GM21717 (cell line): Measurements from ENCODE around the gene GPR137.
"Not testable (repeated sequence)": the region's sequence is repeated elsewhere in the genome, so short reads cannot be mapped to it uniquely, and the experiment has no call there.

ENCODE experiments used
- ATAC-seq: cut with Tn5 transposase; IDR thresholded peaks from one replicate; pipeline ENCODE4 v1.9.1; 2021; ENCODE audit warnings: mild to moderate bottlenecking, moderate library complexity; ENCODE audit not compliant: unreplicated experiment

Gene GPR137, protein sequence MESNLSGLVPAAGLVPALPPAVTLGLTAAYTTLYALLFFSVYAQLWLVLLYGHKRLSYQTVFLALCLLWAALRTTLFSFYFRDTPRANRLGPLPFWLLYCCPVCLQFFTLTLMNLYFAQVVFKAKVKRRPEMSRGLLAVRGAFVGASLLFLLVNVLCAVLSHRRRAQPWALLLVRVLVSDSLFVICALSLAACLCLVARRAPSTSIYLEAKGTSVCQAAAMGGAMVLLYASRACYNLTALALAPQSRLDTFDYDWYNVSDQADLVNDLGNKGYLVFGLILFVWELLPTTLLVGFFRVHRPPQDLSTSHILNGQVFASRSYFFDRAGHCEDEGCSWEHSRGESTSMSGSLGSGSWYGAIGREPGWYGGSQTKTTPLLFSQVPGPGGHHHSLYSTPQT

DNA sequence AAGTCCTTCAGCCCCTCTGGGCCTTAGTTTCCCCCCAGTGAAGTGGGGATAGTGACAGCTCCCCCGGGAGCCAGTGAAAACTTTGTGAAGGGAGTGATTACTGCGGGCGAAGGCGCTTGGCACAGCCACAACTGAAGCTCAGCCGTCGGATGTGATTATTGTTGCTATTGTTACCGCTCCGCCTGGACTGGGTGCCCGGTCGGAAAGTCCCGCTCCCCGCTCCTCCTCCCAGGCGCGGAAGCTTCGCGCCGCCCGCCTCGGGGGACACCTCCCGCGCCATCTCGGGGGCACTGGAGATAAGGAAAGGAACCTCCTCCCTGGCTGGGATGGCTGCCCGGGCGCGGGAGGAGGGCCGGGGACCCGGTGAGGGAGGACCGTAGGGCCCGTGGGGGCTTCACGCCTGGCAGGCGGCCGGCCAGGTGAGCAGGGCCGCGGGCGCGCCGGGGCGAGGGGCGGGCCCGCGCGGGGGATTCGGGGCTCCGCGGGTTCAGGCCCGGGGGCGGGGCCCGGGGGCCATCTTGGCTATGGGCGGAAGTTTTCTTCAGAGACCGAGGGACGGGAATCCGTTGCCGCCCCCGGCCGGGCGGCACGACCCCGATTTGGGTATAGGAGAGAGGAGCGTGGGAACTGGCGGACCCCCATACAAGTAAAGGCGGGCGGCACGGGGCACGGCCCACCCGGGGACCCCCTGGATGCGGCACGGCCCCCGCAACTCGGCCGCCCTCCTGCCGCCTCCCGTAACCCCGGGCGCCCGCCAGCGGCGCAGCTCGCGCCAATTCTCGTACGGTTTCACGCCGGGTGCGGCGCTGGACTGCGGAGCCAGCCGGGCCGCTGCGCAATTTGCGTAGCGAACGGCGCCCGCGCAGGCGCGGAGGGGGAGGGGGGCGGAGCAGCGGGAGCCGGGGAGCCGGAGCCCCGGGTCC lies at the start of gene GPR137:
Gene GPR137, plus strand, starts transcription at position 887 of the 923 bp plus-strand sequence. CDS start 677 bp downstream, outside the sequence.
- peak; percentile 46 for ATAC-seq

DNA sequence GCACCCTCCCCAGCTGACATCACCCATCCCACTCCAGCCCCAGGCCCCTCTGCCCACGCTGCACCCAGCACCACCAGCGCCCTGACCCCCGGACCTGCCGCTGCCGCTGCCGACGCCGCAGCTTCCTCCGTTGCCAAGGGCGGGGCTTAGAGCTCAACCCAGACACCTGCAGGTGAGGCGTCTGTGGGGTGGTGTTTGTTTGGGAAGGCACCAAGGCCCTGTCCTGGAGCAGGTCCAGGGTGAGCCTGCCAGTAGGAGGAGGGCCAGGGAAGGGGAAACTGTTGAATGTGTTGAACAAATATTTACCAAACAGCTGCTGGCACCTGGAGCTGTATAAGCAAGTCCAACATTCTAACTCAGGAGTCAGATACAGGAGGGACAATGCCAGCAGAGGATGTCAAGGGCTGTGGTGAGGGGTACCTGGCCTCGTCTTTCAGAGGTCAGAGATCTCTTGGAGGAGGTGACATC lies 48.1 kb upstream of the GPR137 start:
- no peak for ATAC-seq

DNA sequence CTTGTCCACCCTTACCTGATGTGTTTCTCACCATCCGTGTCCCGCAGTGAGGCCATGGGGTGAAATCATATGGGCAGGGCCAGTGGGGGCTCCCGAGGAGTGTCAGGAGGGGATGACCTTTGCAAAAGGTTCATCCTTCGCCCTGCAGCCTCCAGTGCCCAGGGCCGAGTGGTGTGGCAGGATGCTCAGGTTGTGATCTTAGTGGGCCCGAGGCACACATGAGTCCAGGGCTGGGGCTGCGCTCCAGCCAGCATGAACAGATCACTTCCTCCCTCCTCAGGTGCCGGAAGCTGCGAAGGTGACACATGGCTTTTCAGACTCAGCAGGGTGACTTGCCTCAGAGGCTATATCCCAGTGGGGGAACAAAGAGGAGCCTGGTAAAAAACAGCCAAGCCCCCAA lies 47.6 kb upstream of the GPR137 start:
- no peak for ATAC-seq

DNA sequence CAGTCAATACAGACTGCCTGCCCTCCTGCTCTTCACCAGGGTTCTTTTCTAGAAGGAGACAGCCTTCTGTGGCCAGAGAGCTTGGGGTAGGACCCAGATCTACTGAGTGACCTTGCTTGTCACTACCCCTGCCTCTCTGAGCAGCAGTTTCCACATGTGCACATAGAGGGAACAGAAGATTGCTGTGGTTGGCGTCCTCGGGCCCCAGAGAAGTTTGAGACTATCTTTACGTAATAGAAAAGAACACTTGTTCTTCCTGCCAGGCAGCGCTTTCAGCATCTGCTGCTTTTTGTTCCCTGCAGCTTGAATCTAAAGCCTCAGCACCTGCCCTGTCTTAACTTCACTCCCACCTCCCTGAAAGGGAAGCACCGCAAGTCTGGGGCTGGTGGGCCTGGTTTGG lies 46.6 kb upstream of the GPR137 start:
- no peak for ATAC-seq

DNA sequence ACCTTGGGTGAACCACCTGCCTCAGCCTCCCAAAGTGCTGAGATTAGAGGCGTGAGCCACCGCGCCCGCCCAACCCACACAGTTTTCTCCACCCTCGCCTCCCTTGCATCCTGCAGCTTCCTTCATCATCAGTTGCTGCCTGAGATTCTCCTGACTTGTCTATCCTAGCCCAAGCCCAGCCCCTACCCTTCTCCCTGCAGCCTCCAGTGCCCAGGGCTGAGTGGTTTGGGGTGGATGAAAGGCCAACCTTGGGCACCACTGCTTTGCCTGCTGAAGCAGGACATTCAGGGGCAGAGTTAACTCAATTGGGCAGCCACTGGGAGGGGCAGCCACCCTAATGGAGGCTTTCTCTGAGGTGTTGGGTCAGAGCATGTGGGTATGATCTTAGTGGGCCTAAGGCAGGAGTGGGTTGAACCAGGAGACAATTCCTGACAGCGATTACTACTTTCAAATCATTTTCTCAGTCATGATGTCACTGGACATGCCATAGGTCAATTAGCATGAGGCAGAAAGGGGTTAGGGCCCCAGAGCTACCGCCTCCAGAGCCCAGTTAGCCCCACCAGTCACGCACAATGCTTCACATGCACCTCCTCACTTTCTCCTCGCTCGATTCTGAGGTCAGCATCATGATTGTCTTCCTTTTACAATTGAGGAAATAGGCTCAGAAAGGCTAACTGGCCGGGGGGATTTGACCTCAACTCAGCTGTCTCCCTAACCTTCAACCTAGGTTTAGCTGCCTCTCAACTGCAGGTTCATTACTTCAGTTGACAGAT lies 45.8 kb upstream of the GPR137 start:
- ATAC-seq = no peak

DNA sequence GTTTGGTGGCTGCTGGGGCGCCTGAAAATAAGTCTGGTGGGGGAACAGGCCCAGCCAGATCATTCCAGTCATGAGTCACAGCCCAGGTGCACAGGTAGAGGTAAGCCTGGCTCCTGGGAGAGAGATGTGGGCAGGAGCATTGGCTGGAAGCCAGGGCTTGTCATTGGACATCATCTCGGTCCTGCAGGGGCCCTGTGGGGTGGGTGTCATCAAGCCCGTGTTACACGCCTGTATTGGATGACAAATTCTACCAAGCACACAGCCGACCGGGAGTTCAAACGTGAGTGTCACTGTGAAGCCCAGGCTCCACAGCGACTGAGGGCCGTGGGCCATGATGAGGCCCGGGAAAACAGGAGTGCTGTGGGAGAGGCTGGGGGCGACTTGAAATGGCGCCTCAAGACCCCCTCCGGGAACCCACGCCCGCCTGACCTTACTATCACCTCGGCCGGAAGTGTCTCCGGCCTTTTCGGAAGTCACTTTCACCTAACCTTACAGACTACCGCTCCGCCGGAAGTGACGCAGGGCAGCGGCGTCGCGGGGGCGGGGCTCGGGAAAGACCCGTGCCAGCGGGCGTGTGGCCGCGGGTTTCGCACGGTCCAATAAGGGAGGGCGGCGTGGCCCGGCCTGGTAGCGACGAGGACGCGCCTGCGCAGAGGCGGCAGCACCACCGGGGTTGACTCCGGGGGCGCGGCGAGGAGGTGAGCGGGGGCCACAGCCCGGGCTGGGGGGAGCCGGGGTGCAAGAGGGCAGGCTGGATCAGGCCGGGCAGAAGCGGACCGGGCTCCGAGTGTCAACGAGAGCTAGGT lies 45.0 kb upstream of the GPR137 start, which contains the start of gene FKBP2:
Gene FKBP2, plus strand, starts transcription at position 661 of the 806 bp plus-strand sequence. CDS start 1,293 bp downstream, outside the sequence.
- ATAC-seq = peak; percentile 33

DNA sequence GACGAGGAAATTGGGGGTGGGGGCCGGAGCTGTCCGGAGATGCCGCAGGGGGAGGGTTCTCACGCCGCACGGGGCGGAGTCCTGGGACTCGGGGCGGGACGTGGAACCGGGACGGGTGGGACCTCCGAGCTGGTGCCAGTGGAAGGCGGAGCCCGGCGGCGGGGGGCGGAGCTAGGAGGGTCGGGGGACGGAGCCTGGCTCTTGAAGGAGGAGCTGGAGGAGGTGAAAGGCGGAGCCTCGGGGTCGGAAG lies 44.5 kb upstream of the GPR137 start:
- peak; percentile 49 for ATAC-seq

DNA sequence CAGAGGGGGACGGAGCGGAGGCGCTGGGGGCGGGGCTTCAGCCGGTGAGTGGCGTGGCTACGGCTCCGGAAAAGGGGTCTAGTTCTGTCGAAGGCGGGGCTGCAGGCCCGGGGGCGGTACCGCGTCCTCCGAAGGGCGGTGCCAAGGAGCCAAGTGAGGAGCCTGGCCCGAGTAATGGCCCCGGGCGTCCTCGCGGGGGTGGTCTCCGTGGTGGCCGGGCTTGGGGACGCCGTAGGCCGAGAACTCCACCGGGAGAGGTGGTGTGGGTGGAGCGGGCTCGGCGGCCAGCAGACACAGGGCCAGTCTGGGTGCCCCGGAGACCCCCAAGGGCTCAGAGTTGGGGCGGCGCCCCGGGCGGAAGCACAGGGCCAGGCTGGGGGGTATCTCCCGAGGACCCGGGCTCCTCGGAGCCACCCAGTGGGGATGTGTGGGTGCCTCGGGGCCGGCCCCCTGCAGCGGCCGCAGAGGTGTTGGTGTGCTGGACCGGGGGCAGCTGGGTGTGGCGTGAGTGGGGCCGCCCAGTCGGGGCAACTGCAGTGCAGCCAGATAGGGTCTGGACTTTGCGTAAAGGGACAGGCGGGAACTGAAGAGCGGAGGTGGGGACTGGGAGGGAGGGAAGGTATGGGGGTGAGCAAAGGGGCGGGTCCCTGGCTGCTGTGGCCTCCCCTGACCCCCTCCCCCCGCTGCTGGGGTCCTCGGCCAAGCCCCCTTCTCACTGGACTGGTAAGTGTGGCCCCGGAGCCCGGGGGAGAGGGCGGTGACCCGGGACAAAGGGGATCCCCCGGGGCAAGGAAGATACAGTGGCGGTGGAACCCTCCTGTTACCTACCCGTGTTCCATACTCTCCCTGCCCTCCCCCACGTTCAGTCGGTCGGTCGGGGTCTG lies 43.9 kb upstream of the GPR137 start:
- ATAC-seq = peak; percentile 44

DNA sequence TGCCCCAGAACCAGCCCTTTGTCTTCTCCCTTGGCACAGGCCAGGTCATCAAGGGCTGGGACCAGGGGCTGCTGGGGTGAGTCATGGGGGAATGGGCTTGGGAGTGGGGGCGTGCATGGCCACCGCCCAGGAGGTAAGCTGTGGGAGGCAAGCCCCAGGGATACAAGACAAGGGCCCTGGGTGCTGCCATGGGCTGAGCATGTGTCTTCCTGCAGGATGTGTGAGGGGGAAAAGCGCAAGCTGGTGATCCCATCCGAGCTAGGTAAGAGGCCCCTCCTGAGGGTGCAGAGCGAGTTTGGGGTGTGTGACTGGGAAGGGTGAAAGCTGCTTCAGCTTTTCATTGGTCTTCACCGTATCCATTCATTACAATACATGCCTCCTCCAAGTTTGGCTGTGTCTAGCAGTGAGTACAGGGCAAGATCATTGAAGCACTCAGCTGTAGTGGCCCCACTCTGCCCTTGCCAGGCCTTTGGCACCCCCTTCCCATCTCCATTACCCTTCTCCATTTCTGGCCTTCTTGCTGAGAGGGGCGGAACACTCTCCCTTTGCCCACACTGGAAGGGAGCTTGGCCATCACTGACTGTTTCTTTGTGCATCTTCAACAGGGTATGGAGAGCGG lies 42.3 kb upstream of the GPR137 start:
- ATAC-seq = no peak

DNA sequence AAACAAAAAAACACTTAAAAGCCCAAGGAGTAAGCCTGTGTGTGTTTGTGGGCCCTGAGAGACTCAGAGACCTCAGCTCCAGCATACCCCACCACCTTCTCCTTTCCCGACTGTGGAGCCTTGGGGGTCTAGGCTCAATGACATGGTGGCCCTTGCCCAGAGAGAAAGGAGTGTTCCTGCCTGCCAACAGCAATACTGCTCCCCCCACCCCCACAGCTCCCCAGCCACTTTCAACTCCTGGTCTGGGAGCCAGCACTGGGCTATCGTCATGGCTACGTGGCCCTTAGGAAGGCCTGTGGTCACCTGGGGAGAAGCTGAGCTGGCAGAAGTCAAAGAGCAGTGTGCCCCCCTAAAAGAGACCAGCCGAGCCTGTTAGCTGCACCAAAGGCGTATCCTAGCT lies 41.5 kb upstream of the GPR137 start:
- no peak for ATAC-seq

DNA sequence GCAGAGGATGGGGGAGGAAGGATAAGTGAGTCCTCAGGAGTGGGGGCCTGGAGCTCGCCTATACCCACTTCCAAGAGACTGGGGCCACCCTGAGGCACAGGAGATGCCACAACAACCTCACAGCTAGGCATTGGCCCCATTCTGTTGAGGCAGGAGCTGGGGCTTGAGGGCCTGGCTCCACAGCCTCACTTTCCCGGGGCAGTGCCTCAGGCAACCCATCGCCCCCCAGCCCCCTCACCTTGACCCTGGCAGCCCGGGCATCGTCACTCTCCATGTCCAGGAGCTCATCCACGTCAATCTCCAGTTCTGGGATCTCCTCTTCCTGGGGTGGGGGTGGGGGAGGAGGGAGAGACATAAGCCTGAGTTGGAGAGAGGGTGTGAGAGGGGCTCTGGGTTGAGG lies 40.7 kb upstream of the GPR137 start:
- ATAC-seq = no peak

DNA sequence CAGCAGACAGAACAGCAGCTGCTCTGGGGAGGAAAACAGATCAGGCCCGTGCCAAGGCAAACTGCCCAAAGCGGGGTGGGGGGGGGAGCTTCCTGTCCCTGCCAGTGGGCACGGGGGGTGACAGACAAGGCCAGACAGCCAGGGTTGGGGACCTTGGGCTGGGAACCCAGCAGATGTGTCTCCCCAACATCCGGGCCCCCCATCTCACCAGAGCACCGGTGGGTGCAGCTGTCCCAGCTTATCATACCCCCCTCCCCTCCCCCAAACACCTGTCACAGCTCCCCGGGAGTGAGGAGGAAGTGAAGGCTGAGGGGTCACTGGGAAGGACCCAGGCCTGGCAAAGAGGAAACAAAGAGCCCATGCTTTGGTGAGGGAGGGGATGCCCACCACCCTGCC lies 40.2 kb upstream of the GPR137 start:
- ATAC-seq = no peak

DNA sequence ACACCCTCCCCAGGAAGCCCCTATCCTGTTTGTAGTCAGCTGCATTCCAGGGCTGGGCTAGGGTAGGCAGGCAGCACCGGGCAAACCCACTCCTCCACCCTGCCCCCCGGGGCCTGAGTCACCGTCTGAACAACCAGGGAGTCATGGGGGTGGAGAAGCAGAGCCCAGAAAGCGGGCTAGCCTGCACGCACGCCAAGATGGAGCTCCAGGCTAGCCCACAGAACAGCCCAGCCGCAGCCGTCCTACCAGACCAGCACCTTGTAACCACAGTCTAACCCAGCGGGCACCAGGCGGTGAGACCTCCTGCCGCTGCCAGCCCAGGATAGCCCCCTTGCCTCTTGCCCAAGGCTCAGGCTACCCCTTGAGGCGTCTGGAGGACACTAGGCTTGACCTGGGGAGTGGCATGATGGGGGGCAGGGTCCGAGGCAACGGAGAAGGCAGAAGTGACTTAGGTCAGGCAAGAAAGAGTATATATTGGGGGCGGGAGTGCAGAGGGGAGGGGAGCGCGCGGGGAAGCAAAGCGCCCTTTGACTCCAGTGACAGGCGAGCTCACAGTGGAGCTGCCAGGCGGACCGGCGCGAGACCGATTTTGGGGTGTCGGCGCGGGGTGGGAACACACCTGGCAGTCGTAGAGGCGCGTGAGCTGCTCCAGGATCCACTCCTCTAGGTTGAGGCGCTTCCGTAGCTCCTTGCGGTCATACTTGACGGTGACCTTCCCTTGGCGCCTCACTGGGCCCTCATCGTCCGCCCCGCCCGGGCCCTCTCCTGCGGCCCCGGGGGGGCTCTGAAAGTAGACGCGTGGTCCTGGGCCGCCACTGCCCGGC lies 39.6 kb upstream of the GPR137 start:
- ATAC-seq = no peak

DNA sequence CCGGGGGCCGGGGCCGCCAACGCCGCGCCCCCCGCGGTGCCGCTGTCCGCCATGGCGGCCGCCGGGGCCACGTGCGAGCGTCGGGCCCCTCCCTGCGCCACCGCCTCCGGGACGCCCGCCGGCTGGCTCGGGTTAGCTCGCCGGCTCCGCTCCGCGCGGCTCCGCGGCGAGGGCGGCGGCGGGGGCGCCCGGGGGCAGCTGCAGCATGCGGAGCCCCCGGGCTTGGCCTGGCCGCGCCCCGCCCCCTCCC lies 39.1 kb upstream of the GPR137 start:
- not testable (repeated sequence) for ATAC-seq

DNA sequence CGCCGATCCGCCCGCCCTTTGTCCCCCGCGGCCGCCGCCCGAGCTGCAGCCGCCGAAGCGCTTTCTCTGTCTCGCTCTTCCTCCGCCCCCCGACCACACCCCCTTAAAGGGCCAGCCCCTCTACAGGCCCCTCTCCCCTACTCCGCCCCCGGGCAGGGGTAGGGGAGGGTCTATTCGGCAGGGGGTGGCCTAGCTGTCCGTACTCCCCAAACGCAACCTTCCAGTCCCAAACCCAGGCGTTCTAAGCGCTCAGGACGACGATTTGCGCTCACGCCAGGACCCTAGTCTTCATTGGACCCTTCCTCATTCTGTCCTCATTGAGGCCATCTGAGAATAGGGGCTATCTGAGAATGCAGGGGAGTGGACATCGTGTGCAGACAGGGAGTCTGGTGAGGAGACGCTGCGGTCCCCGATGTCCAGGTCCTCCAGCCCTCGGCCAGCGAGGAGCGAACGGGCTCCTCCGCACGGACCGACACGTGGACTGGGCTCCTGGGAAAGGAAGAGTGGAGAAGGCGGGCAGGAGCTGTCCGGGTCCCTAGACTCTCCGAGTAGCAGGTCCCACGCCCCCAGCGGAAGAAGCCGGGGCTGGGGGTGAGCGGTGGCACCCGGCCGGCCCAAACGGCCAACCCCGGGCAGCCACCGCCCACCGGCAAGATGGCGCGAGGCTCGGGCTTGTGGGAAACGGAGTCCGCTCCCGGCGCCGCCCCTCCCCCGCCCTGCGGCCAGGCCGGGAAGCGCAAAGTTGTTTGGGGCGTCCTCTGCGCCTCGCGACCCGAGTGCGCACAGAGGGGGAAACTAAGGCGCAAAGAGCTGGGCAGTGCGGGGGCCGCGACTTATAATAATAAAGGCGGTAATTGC lies 38.5 kb upstream of the GPR137 start, which contains the start of gene PPP1R14B:
Gene PPP1R14B, minus strand, starts transcription at position 73 of the 858 bp plus-strand sequence. CDS start 270 bp downstream, outside the sequence.
- no peak for ATAC-seq

DNA sequence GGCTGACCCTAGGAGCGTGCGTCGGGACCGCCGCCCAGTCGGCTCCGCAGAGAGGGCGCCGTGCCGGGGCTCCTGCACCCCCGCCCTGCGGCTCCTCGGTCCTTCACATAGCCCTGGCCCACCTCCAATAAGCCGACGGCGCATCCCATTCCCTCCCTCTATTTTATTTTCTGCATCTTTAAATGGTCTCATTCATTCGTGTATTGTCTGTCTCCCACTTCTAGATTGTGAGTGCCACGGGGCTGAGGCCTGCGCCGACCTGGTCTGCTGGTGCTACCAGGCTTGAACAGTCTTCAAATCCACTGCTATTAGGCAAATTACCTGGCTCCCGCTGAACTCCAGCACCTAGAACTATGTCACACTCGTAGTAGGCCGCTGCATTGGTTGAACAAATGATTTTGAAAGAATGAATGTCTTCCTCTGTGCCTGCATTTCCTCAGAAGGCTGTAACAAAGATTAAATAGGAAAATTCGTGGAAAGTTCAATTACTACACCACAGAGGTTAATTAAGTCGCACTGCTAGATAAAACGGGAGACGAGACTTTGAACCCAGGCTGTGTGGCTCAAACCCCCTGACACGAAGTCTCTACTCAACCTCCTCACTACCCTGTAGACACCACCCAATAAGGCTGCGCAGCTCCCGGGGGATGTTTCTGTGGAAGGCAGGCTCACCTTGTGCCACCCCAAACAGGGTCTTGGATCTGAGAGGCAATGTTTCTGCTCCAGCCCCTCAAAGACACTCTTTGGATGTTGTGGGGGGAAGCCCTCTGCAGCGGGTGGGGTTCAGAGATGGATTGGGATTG lies 37.7 kb upstream of the GPR137 start:
- ATAC-seq = no peak
